Raji (cell line): ENCODE data around the gene EIF5B.
"Not testable (repeated sequence)": the region's sequence is repeated elsewhere in the genome, so short reads cannot be mapped to it uniquely, and the experiment has no call there.

ENCODE experiments used
- POLR2A ChIP-seq: IDR thresholded peaks from 2 replicates; pipeline ENCODE4 v1.6.1; 2011; ENCODE audit warnings: low read depth, low read length, control low read depth; ENCODE audit not compliant: insufficient read depth

Gene EIF5B

DNA sequence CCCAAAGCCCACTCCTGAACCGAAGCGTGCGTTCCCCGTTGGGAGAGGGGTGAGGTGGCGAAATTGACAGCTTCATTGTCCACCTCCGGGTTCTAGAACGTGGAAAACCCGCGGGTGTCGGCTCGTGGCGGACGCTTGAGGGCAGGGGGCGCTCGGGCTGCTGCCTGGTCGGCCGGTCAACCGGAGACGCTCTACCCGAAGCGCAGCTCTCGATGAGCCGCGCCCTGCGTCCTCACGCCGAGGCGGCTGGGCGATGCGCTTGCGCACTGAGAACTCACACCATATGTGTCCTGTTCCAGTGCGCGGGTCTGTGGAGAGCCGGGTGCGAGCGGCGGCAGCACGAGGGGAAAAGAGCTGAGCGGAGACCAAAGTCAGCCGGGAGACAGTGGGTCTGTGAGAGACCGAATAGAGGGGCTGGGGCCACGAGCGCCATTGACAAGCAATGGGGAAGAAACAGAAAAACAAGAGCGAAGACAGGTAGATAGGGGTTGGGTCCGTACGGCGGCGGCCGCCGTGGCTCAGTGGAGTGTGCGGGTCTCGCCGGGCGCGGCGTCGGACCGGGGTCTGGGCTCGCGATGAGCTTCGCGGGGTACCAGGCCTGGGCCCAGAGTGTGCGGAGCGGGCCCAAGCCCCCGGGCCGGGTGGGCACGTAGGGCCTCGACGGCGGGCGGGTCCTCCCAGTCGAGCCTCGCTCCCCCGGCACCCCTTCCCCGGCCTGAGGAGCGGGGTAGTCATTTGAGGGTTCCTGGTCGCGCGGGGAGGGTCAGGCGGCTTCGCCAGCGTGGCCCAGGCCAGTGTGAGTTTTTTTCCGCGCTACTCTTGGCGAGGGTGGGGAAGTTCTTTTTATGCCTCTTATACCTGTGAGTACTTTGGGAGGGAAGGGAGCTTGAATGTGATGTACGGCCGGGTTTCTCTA, at the start of gene EIF5B:
EIF5B (plus strand) TSS at position 277 of the 916 bp plus-strand sequence; CDS start at position 443, 166 bp downstream.
- peak; percentile 94 for TF ChIP-seq POLR2A

- TF ChIP-seq POLR2A, result no peak
Measured at GRCh38 chr2:99297994-99298393, 39.2 kb upstream of the EIF5B start.

DNA sequence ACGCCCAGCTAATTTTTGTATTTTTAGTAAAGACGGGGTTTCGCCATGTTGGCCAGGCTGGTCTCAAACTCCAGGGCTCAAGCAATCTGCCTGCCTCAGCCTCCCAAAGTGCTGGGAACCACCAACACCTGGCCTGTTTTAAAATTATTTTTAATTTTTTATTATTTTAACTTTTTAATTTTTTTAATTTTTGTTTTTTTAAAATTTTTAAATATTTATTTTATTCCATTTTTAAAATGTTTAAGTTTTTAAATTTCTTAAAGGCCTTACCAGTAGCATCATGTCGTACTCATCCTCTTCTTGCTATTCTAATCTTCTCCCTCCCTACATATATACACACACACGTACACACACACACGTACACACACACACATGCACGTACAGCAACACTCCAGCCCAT, 37.6 kb upstream of the EIF5B start:
- no peak for TF ChIP-seq POLR2A

- TF ChIP-seq POLR2A, result not testable (repeated sequence)
Measured at GRCh38 chr2:99301097-99301496, 36.1 kb upstream of the EIF5B start, which contains the start of gene LYG1. LYG1 (minus strand) TSS chr2:99301197; CDS start chr2:99295670, 5,527 bp downstream.

DNA sequence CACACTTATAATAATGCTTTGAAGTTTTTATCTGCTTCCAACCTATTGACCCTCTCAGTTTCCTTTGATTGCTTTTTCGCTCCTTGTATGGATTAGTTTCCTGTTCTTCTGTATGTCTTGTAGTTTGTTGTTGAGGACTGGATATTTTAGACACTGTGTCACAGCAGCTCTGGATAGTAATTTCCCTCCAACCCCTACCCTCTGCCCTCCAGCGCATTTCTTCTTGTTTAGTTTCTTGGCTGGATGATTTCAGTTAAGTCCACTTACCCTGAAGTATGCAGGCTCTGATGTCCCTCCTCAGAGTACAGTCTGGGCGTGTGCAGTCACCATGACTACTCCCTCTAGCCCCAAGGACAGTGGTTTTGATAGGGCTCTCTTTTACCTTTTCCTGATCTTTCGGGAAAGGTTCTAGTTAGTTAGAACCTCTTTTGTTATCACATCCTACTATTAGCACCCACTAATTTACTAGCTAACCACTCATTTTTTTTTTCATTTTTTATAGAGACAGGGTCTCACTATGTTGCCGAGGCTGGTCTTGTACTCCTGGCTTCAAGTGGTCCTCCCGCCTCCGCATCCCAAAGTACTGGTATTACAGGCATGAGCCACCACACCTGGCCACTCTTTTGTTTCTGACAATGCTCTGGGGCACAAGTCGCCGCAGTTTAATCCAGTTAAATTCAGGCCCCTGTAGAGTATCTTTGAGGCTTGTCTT, 19.9 kb upstream of the EIF5B start:
- no peak for TF ChIP-seq POLR2A

- no peak for TF ChIP-seq POLR2A
Measured at GRCh38 chr2:99325384-99325783, 11.8 kb upstream of the EIF5B start.

DNA sequence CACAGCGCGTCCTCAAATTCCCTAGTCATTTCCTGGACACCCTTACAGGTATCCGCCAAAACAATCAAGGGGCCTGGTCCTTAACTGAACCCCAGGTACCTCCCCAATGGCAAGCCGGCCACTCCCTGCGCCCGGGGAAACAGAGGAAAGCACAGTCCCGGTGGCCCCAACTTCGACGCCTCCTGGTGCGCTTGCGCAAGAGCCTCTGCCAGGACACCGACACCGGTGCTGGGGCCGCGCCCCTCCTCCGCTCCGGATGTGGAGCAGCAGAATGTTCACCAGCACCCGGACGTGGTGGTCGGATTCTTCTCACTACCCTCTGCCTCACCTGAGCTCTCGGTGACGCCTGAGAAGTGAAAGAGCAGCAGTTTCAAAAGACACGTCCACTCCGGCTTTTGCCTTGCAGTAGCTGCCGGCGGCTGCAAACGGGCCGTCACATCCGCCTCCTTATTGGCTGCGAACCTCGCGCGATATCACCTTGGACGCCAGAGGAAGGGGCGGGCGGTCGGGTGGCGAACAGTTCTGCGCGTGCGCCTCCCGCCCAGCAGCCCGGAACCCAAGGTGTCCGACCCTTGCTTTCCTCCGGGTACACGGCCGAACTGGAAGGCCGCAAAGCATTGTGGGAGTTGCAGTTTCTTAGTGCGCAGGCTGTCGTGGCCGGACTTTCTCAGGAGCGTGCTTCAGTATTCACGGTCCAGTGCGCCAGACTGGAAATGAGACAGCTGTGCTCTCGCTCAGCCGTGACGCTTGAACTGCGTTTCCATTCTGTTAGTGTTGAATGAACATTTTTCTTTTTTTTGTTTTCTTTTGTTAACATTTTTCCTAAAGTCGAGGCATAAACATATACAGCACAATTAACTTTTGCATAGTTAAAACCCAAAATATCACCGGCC, 1.0 kb upstream of the EIF5B start, which contains the start of gene TXNDC9:
TXNDC9 (minus strand) TSS at position 423 of the 893 bp plus-strand sequence. CDS start 3,123 bp downstream, outside the sequence.
- peak; percentile 98 for TF ChIP-seq POLR2A

GRCh38 chr2:99336804-99337112, 431 bp upstream of the EIF5B start:
- TF ChIP-seq POLR2A, result no peak

DNA sequence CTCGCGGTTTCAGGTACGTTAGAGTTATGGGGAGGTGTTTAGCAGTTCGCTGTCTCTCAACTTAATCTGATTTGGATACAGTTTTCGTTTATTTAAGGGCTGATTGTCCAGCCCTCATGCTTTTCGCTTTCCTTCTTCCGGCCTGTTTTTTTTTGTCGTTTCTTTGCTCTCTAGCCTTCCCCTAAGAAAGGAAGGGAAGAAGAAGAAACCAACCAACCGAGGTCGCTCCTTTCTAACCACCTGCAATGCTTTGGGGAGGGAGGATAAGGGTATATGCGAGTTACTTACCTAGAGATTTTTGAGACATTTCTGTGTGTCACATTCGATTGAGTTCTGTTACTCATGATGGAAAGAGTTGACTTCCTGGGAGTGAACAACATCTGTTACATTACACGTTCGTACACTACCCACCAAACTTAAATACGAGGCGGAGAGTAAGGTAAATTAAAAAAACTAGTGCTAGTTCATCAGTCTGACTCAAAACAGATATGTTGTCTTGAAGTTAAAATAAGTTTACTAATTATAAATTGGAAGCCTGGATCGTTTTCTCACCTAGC, 918 bp downstream of the EIF5B start:
- TF ChIP-seq POLR2A, result no peak

- TF ChIP-seq POLR2A, result no peak
Measured at GRCh38 chr2:99340669-99341236, 3.6 kb downstream of the EIF5B start.

GRCh38 chr2:99342536-99342935, 5.3 kb downstream of the EIF5B start:
- no peak for TF ChIP-seq POLR2A

GRCh38 chr2:99346218-99346617, 9.0 kb downstream of the EIF5B start:
- TF ChIP-seq POLR2A, result no peak

DNA sequence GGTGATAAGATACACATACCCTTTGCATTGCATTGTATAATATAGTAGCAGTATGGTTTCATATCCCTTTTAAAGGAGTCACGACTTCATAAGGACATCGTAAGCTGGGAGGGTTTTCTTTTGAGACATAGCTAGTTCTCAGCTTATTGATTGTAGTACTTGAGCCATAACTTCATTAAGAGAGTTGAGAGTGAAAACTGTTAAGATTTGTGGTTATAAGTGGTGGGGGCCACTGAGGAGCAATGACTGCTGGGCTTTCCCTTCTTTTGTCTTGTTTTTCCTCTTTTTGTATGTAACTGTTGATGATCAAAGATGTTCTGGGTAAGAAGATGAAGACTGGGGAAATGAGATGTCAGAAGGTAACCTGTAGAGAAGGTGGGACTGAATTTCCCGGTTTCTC, 11.0 kb downstream of the EIF5B start:
- no peak for TF ChIP-seq POLR2A

DNA sequence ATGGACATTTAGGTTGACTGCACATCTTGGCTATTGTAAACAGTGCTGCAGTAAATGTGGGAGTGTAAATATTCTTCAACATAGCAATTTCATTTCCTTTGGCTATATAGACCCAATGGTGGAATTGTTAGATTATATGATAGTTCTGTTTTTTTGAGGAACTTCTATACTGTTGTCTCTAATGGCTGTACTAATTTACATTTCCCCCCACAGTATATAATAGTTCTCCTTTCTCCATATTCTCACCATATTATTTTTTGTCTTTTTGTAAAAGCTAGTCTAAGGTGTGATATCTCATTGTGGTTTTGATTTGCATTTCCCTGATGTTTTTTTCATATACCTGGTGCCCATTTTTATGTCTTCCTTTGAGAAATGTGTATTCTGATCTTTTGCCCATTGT, 13.0 kb downstream of the EIF5B start:
- no peak for TF ChIP-seq POLR2A
